H9 (cell line): ENCODE results near the gene UBE2L3. TPM values are rescaled to one million over a fixed set of nuclear protein-coding genes. Genes with fewer than 3 reads are reported as not detected.

Source experiments
- DNase-seq: peaks from one replicate; pipeline ENCODE4 v3.0.0-alpha.2; 2017
- H2AFZ ChIP-seq: one replicate; pipeline ENCODE4 v1.6.1; 2013; ENCODE audit warnings: mild to moderate bottlenecking, low read length, control low read depth, moderate library complexity
- H2AK5ac ChIP-seq: 2 replicates; pipeline ENCODE4 v1.6.1; 2013; ENCODE audit warnings: low read length, control low read depth, mixed read lengths; ENCODE audit not compliant: insufficient read length
- H2BK120ac ChIP-seq: one replicate; pipeline ENCODE4 v1.6.1; 2013; ENCODE audit warnings: low read depth, mild to moderate bottlenecking, low read length, control low read depth, inconsistent platforms; ENCODE audit not compliant: poor library complexity, severe bottlenecking
- H2BK12ac ChIP-seq: 2 replicates; pipeline ENCODE4 v1.6.1; 2013; ENCODE audit warnings: low read length, control low read depth, mixed read lengths, low read depth; ENCODE audit not compliant: insufficient read length
- H2BK15ac ChIP-seq: 2 replicates; pipeline ENCODE4 v1.6.1; 2013; ENCODE audit warnings: low read depth, low read length, control low read depth
- H2BK20ac ChIP-seq: one replicate; pipeline ENCODE4 v1.6.1; 2013; ENCODE audit warnings: low read depth, mild to moderate bottlenecking, low read length, control low read depth, inconsistent platforms; ENCODE audit not compliant: poor library complexity, severe bottlenecking
- H2BK5ac ChIP-seq: 2 replicates; pipeline ENCODE4 v1.6.1; 2013; ENCODE audit warnings: low read length, control low read depth, mixed read lengths; ENCODE audit not compliant: insufficient read length
- H3K14ac ChIP-seq: 2 replicates; pipeline ENCODE4 v1.6.1; 2013; ENCODE audit warnings: low read length, control low read depth; ENCODE audit not compliant: insufficient read depth
- H3K18ac ChIP-seq: 2 replicates; pipeline ENCODE4 v1.6.1; 2013; ENCODE audit warnings: low read depth, mild to moderate bottlenecking, mixed read lengths, low read length, control low read depth; ENCODE audit not compliant: insufficient read length
- H3K23ac ChIP-seq: 2 replicates; pipeline ENCODE4 v1.6.1; 2013; ENCODE audit warnings: low read length, control low read depth, mixed read lengths, low read depth; ENCODE audit not compliant: insufficient read length
- H3K23me2 ChIP-seq: 2 replicates; pipeline ENCODE4 v1.6.1; 2013; ENCODE audit warnings: low read depth, mild to moderate bottlenecking, mixed read lengths, low read length, control low read depth; ENCODE audit not compliant: insufficient read length, poor library complexity, severe bottlenecking
- H3K27ac ChIP-seq: 2 replicates; pipeline ENCODE4 v1.5.1; 2013; ENCODE audit warnings: low read length, control low read depth, mixed read lengths, low read depth; ENCODE audit not compliant: insufficient read length
- H3K27me3 ChIP-seq: 2 replicates; pipeline ENCODE4 v1.6.1; 2013; ENCODE audit warnings: low read length, control low read depth, inconsistent platforms; ENCODE audit not compliant: insufficient read depth
- H3K4ac ChIP-seq: 2 replicates; pipeline ENCODE4 v1.6.1; 2013; ENCODE audit warnings: low read depth, mild to moderate bottlenecking, control low read depth, inconsistent platforms, low read length, moderate library complexity
- H3K4me1 ChIP-seq: 2 replicates; pipeline ENCODE4 v1.6.1; 2013; ENCODE audit warnings: low read length, control low read depth, inconsistent platforms; ENCODE audit not compliant: insufficient read depth
- H3K4me2 ChIP-seq: 2 replicates; pipeline ENCODE4 v1.6.1; 2013; ENCODE audit warnings: low read length, control low read depth, mixed read lengths; ENCODE audit not compliant: insufficient read length, insufficient read depth
- H3K56ac ChIP-seq: 2 replicates; pipeline ENCODE4 v1.6.1; 2013; ENCODE audit warnings: low read depth, mild to moderate bottlenecking, mixed read lengths, low read length, control low read depth; ENCODE audit not compliant: insufficient read length
- H3K79me1 ChIP-seq: 2 replicates; pipeline ENCODE4 v1.6.1; 2013; ENCODE audit warnings: low read depth, mild to moderate bottlenecking, moderate library complexity, low read length, control low read depth, inconsistent platforms; ENCODE audit not compliant: insufficient read depth, poor library complexity, severe bottlenecking
- H3K79me2 ChIP-seq: 2 replicates; pipeline ENCODE4 v1.6.1; 2013; ENCODE audit warnings: low read length, control low read depth, inconsistent platforms; ENCODE audit not compliant: insufficient read depth
- H3K9ac ChIP-seq: 2 replicates; pipeline ENCODE4 v1.6.1; 2013; ENCODE audit warnings: low read length, control low read depth, mixed read lengths; ENCODE audit not compliant: insufficient read length; ENCODE audit errors: extremely low read depth
- H3K9me3 ChIP-seq: one replicate; pipeline ENCODE4 v1.6.1; 2013; ENCODE audit warnings: low read depth, low read length, inconsistent platforms; ENCODE audit not compliant: control insufficient read depth
- H3T11ph ChIP-seq: one replicate; pipeline ENCODE4 v1.6.1; 2013; ENCODE audit warnings: mild to moderate bottlenecking, low read length, control low read depth, inconsistent platforms
- H4K20me1 ChIP-seq: one replicate; pipeline ENCODE4 v1.6.1; 2013; ENCODE audit not compliant: control insufficient read depth, insufficient read length, insufficient read depth
- H4K5ac ChIP-seq: 2 replicates; pipeline ENCODE4 v1.6.1; 2013; ENCODE audit warnings: low read depth, mild to moderate bottlenecking, mixed read lengths, low read length, control low read depth; ENCODE audit not compliant: insufficient read length
- H4K8ac ChIP-seq: replicated peaks from 2 replicates; pipeline ENCODE4 v1.6.1; 2013; ENCODE audit warnings: low read length, control low read depth, mixed read lengths, low read depth; ENCODE audit not compliant: insufficient read length
- H4K91ac ChIP-seq: 2 replicates; pipeline ENCODE4 v1.6.1; 2013; ENCODE audit warnings: low read depth, mild to moderate bottlenecking, moderate library complexity, mixed read lengths, low read length, control low read depth; ENCODE audit not compliant: insufficient read length
- H3K27ac Mint-ChIP-seq, 3 experiments: 2 replicates in 2 of 3; 3 replicates in 1 of 3; pipeline ENCODE4 v1.8.0; 2020 to 2021; ENCODE audit warnings: mixed read lengths in 3 of 3, mild to moderate bottlenecking in 1 of 3, moderate library complexity in 1 of 3
- H3K27me3 Mint-ChIP-seq: 2 replicates; pipeline ENCODE4 v1.8.0; 2021; ENCODE audit warnings: low read depth, mild to moderate bottlenecking, moderate library complexity, mixed read lengths
- H3K36me3 Mint-ChIP-seq, 3 experiments: 2 replicates in 2 of 3; 3 replicates in 1 of 3; pipeline ENCODE4 v1.8.0; 2020 to 2021; ENCODE audit warnings: low read depth in 3 of 3, mixed read lengths in 3 of 3; ENCODE audit not compliant: insufficient read depth in 1 of 3
- H3K4me1 Mint-ChIP-seq, 2 experiments: 2 replicates each; pipeline ENCODE4 v1.8.0; 2020; ENCODE audit warnings: mixed read lengths in 2 of 2
- H3K4me3 Mint-ChIP-seq, 2 experiments: 2 replicates in 1 of 2; 3 replicates in 1 of 2; pipeline ENCODE4 v1.8.0; 2020 to 2021; ENCODE audit warnings: mild to moderate bottlenecking in 2 of 2, mixed read lengths in 2 of 2, moderate library complexity in 1 of 2
- H3K9me3 Mint-ChIP-seq, 2 experiments: 2 replicates in 1 of 2; 3 replicates in 1 of 2; pipeline ENCODE4 v1.8.0; 2020; ENCODE audit warnings: mild to moderate bottlenecking in 2 of 2, mixed read lengths in 2 of 2, moderate library complexity in 1 of 2
- WGBS: extraction: QIAGEN DNeasy Blood & Tissue Kit; methylation state at CpG from one replicate; pipeline ENCODE4 v1.1.7; 2013; ENCODE audit warnings: missing lambda C conversion rate, low lambda C conversion rate, mixed read lengths; ENCODE audit not compliant: insufficient read length; ENCODE audit errors: extremely low coverage; 5-methylcytosine and 5-hydroxymethylcytosine counted together
- total RNA-seq: library from RNA; stranded (reverse); gene quantifications from 2 replicates; pipeline ENCODE4 v1.2.1, GENCODE V29; 2021
- TF ChIP-seq, protein P1 (sequence below): fragments of 200-600 bp; sonication (generic); conservative IDR thresholded peaks from 3 replicates; pipeline ENCODE4 v1.8.0; 2021; ENCODE audit warnings: antibody characterized with exemption, mild to moderate bottlenecking

Gene UBE2L3
- total RNA-seq, 1 experiment from 2014 or later: 79.7 TPM

DNA sequence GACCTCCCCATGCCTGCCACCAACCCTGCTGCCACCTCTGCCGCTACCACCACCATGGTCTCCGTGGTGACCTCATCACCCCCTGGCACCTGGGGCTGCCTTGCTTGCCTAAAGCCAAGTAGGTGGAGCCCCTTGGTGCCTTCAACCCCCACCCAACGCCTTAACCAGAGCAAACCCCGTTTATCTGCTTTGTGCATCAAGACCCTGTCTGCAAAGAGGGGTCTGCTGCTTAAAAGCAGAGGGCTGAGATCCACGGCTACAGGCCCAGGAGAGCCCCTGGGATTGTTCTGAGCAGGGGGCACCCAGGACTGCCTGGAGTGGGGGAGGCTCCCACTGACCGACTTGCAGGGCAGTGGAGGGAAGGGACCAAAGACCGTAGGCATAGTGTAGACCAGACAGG is 93.4 kb downstream of the UBE2L3 start:
- no peak overlapping the region for H4K8ac ChIP-seq
- no peak overlapping the region for H3K4me2 ChIP-seq
- TF ChIP-seq, protein P1, sequence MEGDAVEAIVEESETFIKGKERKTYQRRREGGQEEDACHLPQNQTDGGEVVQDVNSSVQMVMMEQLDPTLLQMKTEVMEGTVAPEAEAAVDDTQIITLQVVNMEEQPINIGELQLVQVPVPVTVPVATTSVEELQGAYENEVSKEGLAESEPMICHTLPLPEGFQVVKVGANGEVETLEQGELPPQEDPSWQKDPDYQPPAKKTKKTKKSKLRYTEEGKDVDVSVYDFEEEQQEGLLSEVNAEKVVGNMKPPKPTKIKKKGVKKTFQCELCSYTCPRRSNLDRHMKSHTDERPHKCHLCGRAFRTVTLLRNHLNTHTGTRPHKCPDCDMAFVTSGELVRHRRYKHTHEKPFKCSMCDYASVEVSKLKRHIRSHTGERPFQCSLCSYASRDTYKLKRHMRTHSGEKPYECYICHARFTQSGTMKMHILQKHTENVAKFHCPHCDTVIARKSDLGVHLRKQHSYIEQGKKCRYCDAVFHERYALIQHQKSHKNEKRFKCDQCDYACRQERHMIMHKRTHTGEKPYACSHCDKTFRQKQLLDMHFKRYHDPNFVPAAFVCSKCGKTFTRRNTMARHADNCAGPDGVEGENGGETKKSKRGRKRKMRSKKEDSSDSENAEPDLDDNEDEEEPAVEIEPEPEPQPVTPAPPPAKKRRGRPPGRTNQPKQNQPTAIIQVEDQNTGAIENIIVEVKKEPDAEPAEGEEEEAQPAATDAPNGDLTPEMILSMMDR: no peak
- no peak overlapping the region for H3K18ac ChIP-seq
- no peak overlapping the region for H3K56ac ChIP-seq
- H3K27me3 Mint-ChIP-seq: peaks cover 21% of the 10 kb centered on the region
- H2BK12ac ChIP-seq: no peak overlapping the region
- no peaks in the 10 kb centered on the region for H3K27me3 ChIP-seq
- no peak overlapping the region for H3T11ph ChIP-seq
- no peak overlapping the region for H4K91ac ChIP-seq
- H3K4me3 Mint-ChIP-seq: no peak overlapping the region
- H3K27ac Mint-ChIP-seq: no peak overlapping the region
- peaks cover 0 to 6% (median 0%) of the 10 kb centered on the region in 3 experiments; a peak in 1 of 7 replicates for H3K36me3 Mint-ChIP-seq
- WGBS: no CpG with 5 or more reads among the region's 7 CpGs
- no peaks in the 10 kb centered on the region for H4K20me1 ChIP-seq
- no peak overlapping the region for H2AK5ac ChIP-seq
- H3K9me3 ChIP-seq: no peaks in the 10 kb centered on the region
- H3K27ac ChIP-seq: no peak overlapping the region
- peaks cover 4% of the 10 kb centered on the region; the same call in 1 of the 2 replicates for H3K4me1 ChIP-seq
- H2BK20ac ChIP-seq: no peak overlapping the region
- no peak overlapping the region for H4K5ac ChIP-seq
- no peak overlapping the region for H3K9ac ChIP-seq
- no peak overlapping the region for H3K4ac ChIP-seq
- peaks cover 6% of the 10 kb centered on the region for H3K23me2 ChIP-seq
- H3K23ac ChIP-seq: no peak overlapping the region
- no peaks in the 10 kb centered on the region for H3K79me1 ChIP-seq
- no peak overlapping the region for H2BK5ac ChIP-seq
- H2BK120ac ChIP-seq: no peak overlapping the region
- H3K9me3 Mint-ChIP-seq: no peaks in the 10 kb centered on the region
- H2BK15ac ChIP-seq: no peak overlapping the region
- H2AFZ ChIP-seq: no peak overlapping the region
- no peak overlapping the region for H3K14ac ChIP-seq
- peaks cover 13 to 17% of the 10 kb centered on the region in 2 experiments for H3K4me1 Mint-ChIP-seq
- DNase-seq: no peak
- no peaks in the 10 kb centered on the region for H3K79me2 ChIP-seq
